Nephron progenitor cell (in vitro differentiated cells): ENCODE results near the gene EGFR.

Experiments
- DNase-seq: peaks from one replicate; pipeline ENCODE4 v3.0.0; 2021
- H3K27ac Mint-ChIP-seq: 2 replicates; pipeline ENCODE4 v1.8.0; 2021; ENCODE audit warnings: mild to moderate bottlenecking, moderate library complexity, mixed read lengths
- H3K27me3 Mint-ChIP-seq: 2 replicates; pipeline ENCODE4 v1.8.0; 2021; ENCODE audit warnings: mild to moderate bottlenecking, low read depth, mixed read lengths; ENCODE audit not compliant: poor library complexity
- H3K36me3 Mint-ChIP-seq: 2 replicates; pipeline ENCODE4 v1.8.0; 2021; ENCODE audit warnings: low read depth, mixed read lengths
- H3K4me1 Mint-ChIP-seq: 2 replicates; pipeline ENCODE4 v1.8.0; 2021; ENCODE audit warnings: mixed read lengths
- H3K4me3 Mint-ChIP-seq: 2 replicates; pipeline ENCODE4 v1.8.0; 2021; ENCODE audit warnings: mild to moderate bottlenecking, moderate library complexity, mixed read lengths
- H3K9me3 Mint-ChIP-seq: 2 replicates; pipeline ENCODE4 v1.8.0; 2021; ENCODE audit warnings: mild to moderate bottlenecking, moderate library complexity, mixed read lengths
- TF ChIP-seq, protein P1 (sequence below): fragments of 200-600 bp; sonication (generic); IDR thresholded peaks from 2 replicates; pipeline ENCODE4 v1.5.0; 2021; ENCODE audit warnings: antibody characterized with exemption

The EGFR gene

DNA sequence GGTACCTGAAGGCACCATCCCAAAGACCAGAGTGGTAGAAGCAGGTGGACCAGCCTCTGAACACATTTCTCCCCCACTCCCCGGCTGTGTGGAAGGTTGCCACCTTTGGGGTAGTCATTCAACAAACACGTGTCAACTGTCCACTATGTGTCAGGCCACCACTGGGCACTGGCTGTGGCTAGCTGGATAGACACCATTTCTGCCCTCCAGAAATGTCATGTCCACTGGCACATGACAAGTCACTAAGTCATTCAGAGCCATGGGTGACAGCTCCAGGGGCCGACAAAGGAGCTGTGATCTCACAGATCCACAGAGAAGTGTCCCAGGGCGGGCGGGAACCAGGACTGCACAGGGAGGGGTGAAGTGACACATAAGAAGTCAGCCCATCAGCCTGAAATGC lies 99.6 kb downstream of the EGFR start:
- H3K27me3 Mint-ChIP-seq: peaks cover 28% of the 10 kb centered on the region
- H3K27ac Mint-ChIP-seq: no peak overlapping the region
- H3K9me3 Mint-ChIP-seq: no peaks in the 10 kb centered on the region
- H3K4me3 Mint-ChIP-seq: no peak overlapping the region
- TF ChIP-seq, protein P1, sequence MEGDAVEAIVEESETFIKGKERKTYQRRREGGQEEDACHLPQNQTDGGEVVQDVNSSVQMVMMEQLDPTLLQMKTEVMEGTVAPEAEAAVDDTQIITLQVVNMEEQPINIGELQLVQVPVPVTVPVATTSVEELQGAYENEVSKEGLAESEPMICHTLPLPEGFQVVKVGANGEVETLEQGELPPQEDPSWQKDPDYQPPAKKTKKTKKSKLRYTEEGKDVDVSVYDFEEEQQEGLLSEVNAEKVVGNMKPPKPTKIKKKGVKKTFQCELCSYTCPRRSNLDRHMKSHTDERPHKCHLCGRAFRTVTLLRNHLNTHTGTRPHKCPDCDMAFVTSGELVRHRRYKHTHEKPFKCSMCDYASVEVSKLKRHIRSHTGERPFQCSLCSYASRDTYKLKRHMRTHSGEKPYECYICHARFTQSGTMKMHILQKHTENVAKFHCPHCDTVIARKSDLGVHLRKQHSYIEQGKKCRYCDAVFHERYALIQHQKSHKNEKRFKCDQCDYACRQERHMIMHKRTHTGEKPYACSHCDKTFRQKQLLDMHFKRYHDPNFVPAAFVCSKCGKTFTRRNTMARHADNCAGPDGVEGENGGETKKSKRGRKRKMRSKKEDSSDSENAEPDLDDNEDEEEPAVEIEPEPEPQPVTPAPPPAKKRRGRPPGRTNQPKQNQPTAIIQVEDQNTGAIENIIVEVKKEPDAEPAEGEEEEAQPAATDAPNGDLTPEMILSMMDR: no peak
- H3K36me3 Mint-ChIP-seq: no peaks in the 10 kb centered on the region
- peaks cover 12% of the 10 kb centered on the region for H3K4me1 Mint-ChIP-seq
- no peak for DNase-seq

GRCh38 chr7:55119571-55119970 lies 100.8 kb downstream of the EGFR start:
- TF ChIP-seq, protein P1: no peak
- peaks cover 34% of the 10 kb centered on the region for H3K27me3 Mint-ChIP-seq
- H3K9me3 Mint-ChIP-seq: no peaks in the 10 kb centered on the region
- H3K27ac Mint-ChIP-seq: no peak overlapping the region
- H3K36me3 Mint-ChIP-seq: no peaks in the 10 kb centered on the region
- no peak for DNase-seq
- no peak overlapping the region for H3K4me3 Mint-ChIP-seq
- peaks cover 12% of the 10 kb centered on the region for H3K4me1 Mint-ChIP-seq

DNA sequence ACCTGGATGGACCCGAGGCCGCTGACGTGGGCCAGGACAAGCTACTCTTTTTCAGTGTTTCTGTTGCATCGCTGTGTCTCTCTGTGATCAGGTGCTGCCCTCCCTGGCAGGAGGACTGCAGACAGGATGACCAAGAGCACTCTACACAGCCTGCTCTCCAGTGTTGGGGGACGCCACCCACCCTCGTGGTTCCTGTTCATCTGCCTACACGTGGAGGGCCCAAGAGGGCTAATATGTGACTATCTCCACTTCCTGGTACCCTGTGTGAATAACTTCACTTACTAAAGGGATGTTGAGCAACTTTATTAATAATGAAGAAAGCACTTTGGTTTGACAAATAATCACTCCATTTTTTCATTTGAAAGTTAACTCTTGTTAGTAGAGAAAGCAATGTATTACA lies 101.3 kb downstream of the EGFR start:
- Mint-ChIP-seq H3K4me3 (no peak overlapping the region), H3K27ac (no peak overlapping the region), H3K9me3 (no peaks in the 10 kb centered on the region), H3K36me3 (no peaks in the 10 kb centered on the region), H3K4me1 (peaks cover 12% of the 10 kb centered on the region), H3K27me3 (peaks cover 38% of the 10 kb centered on the region)
- no peak for DNase-seq
- TF ChIP-seq, protein P1: no peak

GRCh38 chr7:55120501-55121198 lies 101.8 kb downstream of the EGFR start:
- Mint-ChIP-seq H3K27ac (no peak overlapping the region), H3K4me1 (peaks cover 12% of the 10 kb centered on the region), H3K4me3 (no peak overlapping the region), H3K36me3 (no peaks in the 10 kb centered on the region), H3K9me3 (no peaks in the 10 kb centered on the region), H3K27me3 (peaks cover 37% of the 10 kb centered on the region)
- TF ChIP-seq, protein P1: no peak
- no peak for DNase-seq

GRCh38 chr7:55121249-55121648 lies 102.4 kb downstream of the EGFR start:
- no peak for DNase-seq
- TF ChIP-seq, protein P1: no peak
- Mint-ChIP-seq H3K4me1 (peaks cover 17% of the 10 kb centered on the region), H3K4me3 (no peak overlapping the region), H3K9me3 (no peaks in the 10 kb centered on the region), H3K27ac (no peak overlapping the region), H3K36me3 (no peaks in the 10 kb centered on the region), H3K27me3 (peaks cover 31% of the 10 kb centered on the region)

GRCh38 chr7:55122263-55122662 lies 103.4 kb downstream of the EGFR start:
- Mint-ChIP-seq H3K4me3 (no peak overlapping the region), H3K4me1 (peaks cover 19% of the 10 kb centered on the region), H3K27ac (peak overlapping the region; percentile 37), H3K36me3 (no peaks in the 10 kb centered on the region), H3K27me3 (peaks cover 28% of the 10 kb centered on the region), H3K9me3 (no peaks in the 10 kb centered on the region)
- no peak for DNase-seq
- TF ChIP-seq, protein P1: no peak
